Measurements from ENCODE around the gene SPEF2. TPM values are rescaled to one million over a fixed set of nuclear protein-coding genes. Genes with fewer than 3 reads are reported as not detected.

The SPEF2 gene
- total RNA-seq, 1 donor from 2014 or later, result 3.4 TPM

- H3K27me3 ChIP-seq (ENCODE audit: insufficient read depth, low read length), result no peaks in the 10 kb centered on the region
- H2AFZ ChIP-seq (ENCODE audit: low read depth, low read length), result no peak overlapping the region
- no peaks in the 10 kb centered on the region for H3K4me1 ChIP-seq (ENCODE audit: insufficient read depth, low read length)
- FAIRE-seq (no peak), DNase-seq (ENCODE audit: low read depth) (no peak)
- H3K27ac Mint-ChIP-seq (ENCODE audit: unreplicated experiment), result no peak overlapping the region
- no peaks in the 10 kb centered on the region for H3K79me2 ChIP-seq (ENCODE audit: insufficient read depth, low read length)
- H3K9me3 Mint-ChIP-seq (ENCODE audit: unreplicated experiment), result no peaks in the 10 kb centered on the region
- no peak overlapping the region for H3K9ac ChIP-seq (ENCODE audit: low read length)
- H3K9me3 ChIP-seq (ENCODE audit: insufficient read depth, low read depth, low read length), result no peaks in the 10 kb centered on the region
- no peak overlapping the region for H3K4me3 ChIP-seq (ENCODE audit: insufficient read depth, low read depth, low read length)
- H4K20me1 ChIP-seq (ENCODE audit: insufficient read depth, low read length), result no peaks in the 10 kb centered on the region
- TF ChIP-seq EZH2 (IDR thresholded peaks at IDR 0.05; ENCODE audit: insufficient read depth, low read length), result no peak
- no peak for TF ChIP-seq CTCF (IDR thresholded peaks at IDR 0.05; ENCODE audit: insufficient read depth, low read depth, low read length)
- peaks cover 4% of the 10 kb centered on the region for H3K27me3 Mint-ChIP-seq (ENCODE audit: low read depth, unreplicated experiment)
- H3K27ac ChIP-seq (ENCODE audit: low read depth, low read length), result no peak overlapping the region
- no peak overlapping the region for H3K4me3 Mint-ChIP-seq (ENCODE audit: unreplicated experiment)
- no peaks in the 10 kb centered on the region for H3K4me1 Mint-ChIP-seq (ENCODE audit: low read depth, unreplicated experiment)
- H3K36me3 ChIP-seq (ENCODE audit: insufficient read depth, low read length), result no peaks in the 10 kb centered on the region
- H3K36me3 Mint-ChIP-seq (ENCODE audit: low read depth, unreplicated experiment), result no peaks in the 10 kb centered on the region
- no peak overlapping the region for H3K4me2 ChIP-seq (ENCODE audit: low read length)
Measured at GRCh38 chr5:35681911-35682310, 64.2 kb downstream of the SPEF2 start.

DNA sequence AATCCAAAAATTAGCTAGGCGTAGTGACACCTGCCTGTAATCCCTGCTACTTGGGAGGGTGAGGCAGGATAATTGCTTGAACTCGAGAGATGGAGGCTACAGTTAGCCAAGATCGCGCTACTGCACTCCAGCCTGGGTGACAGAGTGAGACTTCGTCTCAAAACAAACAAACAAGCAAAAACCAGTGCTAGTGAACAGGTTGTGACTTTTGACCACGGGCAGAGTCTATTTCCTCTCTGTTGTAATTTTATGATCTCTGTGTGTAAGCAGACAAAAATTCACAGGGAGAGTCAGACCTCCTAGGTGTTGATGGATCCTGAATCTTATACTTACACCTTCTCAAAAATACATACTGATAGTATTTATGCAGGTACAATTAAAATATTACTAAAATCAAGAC, 65.8 kb downstream of the SPEF2 start:
- no peak overlapping the region for H3K9ac ChIP-seq (ENCODE audit: low read length)
- FAIRE-seq, result no peak

More for the DNA sequence above, 65.8 kb downstream of the SPEF2 start:
- H3K4me1 Mint-ChIP-seq (ENCODE audit: low read depth, unreplicated experiment), result no peaks in the 10 kb centered on the region
- no peaks in the 10 kb centered on the region for H3K4me1 ChIP-seq (ENCODE audit: insufficient read depth, low read length)
- no peaks in the 10 kb centered on the region for H3K27me3 ChIP-seq (ENCODE audit: insufficient read depth, low read length)
- H2AFZ ChIP-seq (ENCODE audit: low read depth, low read length), result no peak overlapping the region
- peaks cover 4% of the 10 kb centered on the region for H3K27me3 Mint-ChIP-seq (ENCODE audit: low read depth, unreplicated experiment)
- no peak overlapping the region for H3K27ac ChIP-seq (ENCODE audit: low read depth, low read length)
- H3K36me3 ChIP-seq (ENCODE audit: insufficient read depth, low read length), result no peaks in the 10 kb centered on the region
- H3K27ac Mint-ChIP-seq (ENCODE audit: unreplicated experiment), result no peak overlapping the region
- H3K4me2 ChIP-seq (ENCODE audit: low read length), result no peak overlapping the region
- no peaks in the 10 kb centered on the region for H3K36me3 Mint-ChIP-seq (ENCODE audit: low read depth, unreplicated experiment)
- no peaks in the 10 kb centered on the region for H3K9me3 Mint-ChIP-seq (ENCODE audit: unreplicated experiment)
- H3K4me3 ChIP-seq (ENCODE audit: insufficient read depth, low read depth, low read length), result no peak overlapping the region
- TF ChIP-seq EZH2 (IDR thresholded peaks at IDR 0.05; ENCODE audit: insufficient read depth, low read length), result no peak
- no peak for TF ChIP-seq CTCF (IDR thresholded peaks at IDR 0.05; ENCODE audit: insufficient read depth, low read depth, low read length)
- no peaks in the 10 kb centered on the region for H4K20me1 ChIP-seq (ENCODE audit: insufficient read depth, low read length)
- H3K79me2 ChIP-seq (ENCODE audit: insufficient read depth, low read length), result no peaks in the 10 kb centered on the region
- H3K9me3 ChIP-seq (ENCODE audit: insufficient read depth, low read depth, low read length), result no peaks in the 10 kb centered on the region
- no peak overlapping the region for H3K4me3 Mint-ChIP-seq (ENCODE audit: unreplicated experiment)
- no peak for DNase-seq (ENCODE audit: low read depth)

All from astrocyte (in vitro differentiated cells and primary cell).